Glutamatergic neuron (in vitro differentiated cells): Measurements from ENCODE around the gene CNTNAP2. TPM values are rescaled to one million over a fixed set of nuclear protein-coding genes. Genes with fewer than 3 reads are reported as not detected.

Experiments used
- DNase-seq: peaks from one replicate; pipeline ENCODE4 v3.0.0; 2022
- H3K27ac Mint-ChIP-seq: one replicate; pipeline ENCODE4 v1.8.0; 2020; ENCODE audit warnings: mild to moderate bottlenecking, mixed read lengths, inconsistent platforms; ENCODE audit not compliant: unreplicated experiment
- H3K27me3 Mint-ChIP-seq: one replicate; pipeline ENCODE4 v1.8.0; 2020; ENCODE audit warnings: mild to moderate bottlenecking, moderate library complexity, mixed read lengths, inconsistent platforms; ENCODE audit not compliant: unreplicated experiment
- H3K36me3 Mint-ChIP-seq: one replicate; pipeline ENCODE4 v1.8.0; 2020; ENCODE audit warnings: mild to moderate bottlenecking, mixed read lengths, inconsistent platforms; ENCODE audit not compliant: unreplicated experiment
- H3K4me1 Mint-ChIP-seq: one replicate; pipeline ENCODE4 v1.8.0; 2020; ENCODE audit warnings: mild to moderate bottlenecking, low read depth, mixed read lengths, inconsistent platforms; ENCODE audit not compliant: unreplicated experiment
- H3K4me3 Mint-ChIP-seq: one replicate; pipeline ENCODE4 v1.8.0; 2020; ENCODE audit warnings: mild to moderate bottlenecking, mixed read lengths, inconsistent platforms; ENCODE audit not compliant: unreplicated experiment
- H3K9me3 Mint-ChIP-seq: one replicate; pipeline ENCODE4 v1.8.0; 2020; ENCODE audit warnings: mild to moderate bottlenecking, moderate library complexity, mixed read lengths, inconsistent platforms; ENCODE audit not compliant: unreplicated experiment
- CTCF ChIP-seq: fragments of 200-600 bp; sonication (generic); IDR thresholded peaks from one replicate; pipeline ENCODE4 v1.5.0; 2021; ENCODE audit not compliant: partially characterized antibody, unreplicated experiment
- total RNA-seq: library from RNA; stranded (reverse); fragmentation: NEBNext Ultra II Directional; extraction: Animal tissue kit (Norgen Biotek cat#: 25700); gene quantifications from one replicate; pipeline ENCODE4 v1.2.1, GENCODE V29; 2021; ENCODE audit not compliant: unreplicated experiment

The CNTNAP2 gene
- total RNA-seq, 1 donor from 2014 or later = 25.8 TPM

- no peak overlapping the region for H3K4me3 Mint-ChIP-seq
- no peak for TF ChIP-seq CTCF
- no peaks in the 10 kb centered on the region for H3K4me1 Mint-ChIP-seq
- no peak for DNase-seq
- H3K36me3 Mint-ChIP-seq = no peaks in the 10 kb centered on the region
- H3K27ac Mint-ChIP-seq = no peak overlapping the region
- no peaks in the 10 kb centered on the region for H3K27me3 Mint-ChIP-seq
- no peaks in the 10 kb centered on the region for H3K9me3 Mint-ChIP-seq
Measured at GRCh38 chr7:148174376-148174775, 2057.8 kb downstream of the CNTNAP2 start.

- no peak for TF ChIP-seq CTCF
- Mint-ChIP-seq H3K27me3 (no peaks in the 10 kb centered on the region), H3K4me3 (no peak overlapping the region), H3K9me3 (no peaks in the 10 kb centered on the region), H3K27ac (no peak overlapping the region), H3K4me1 (no peaks in the 10 kb centered on the region), H3K36me3 (no peaks in the 10 kb centered on the region)
- DNase-seq = no peak
Measured at GRCh38 chr7:148175512-148175911, 2058.9 kb downstream of the CNTNAP2 start.

- no peak for TF ChIP-seq CTCF
- Mint-ChIP-seq H3K36me3 (no peaks in the 10 kb centered on the region), H3K4me3 (no peak overlapping the region), H3K27ac (no peak overlapping the region), H3K4me1 (no peaks in the 10 kb centered on the region), H3K27me3 (no peaks in the 10 kb centered on the region), H3K9me3 (no peaks in the 10 kb centered on the region)
- DNase-seq = no peak
Measured at GRCh38 chr7:148177972-148178371, 2061.4 kb downstream of the CNTNAP2 start.

- TF ChIP-seq CTCF = no peak
- DNase-seq = no peak
- H3K27ac Mint-ChIP-seq = no peak overlapping the region
- no peak overlapping the region for H3K4me3 Mint-ChIP-seq
- no peaks in the 10 kb centered on the region for H3K36me3 Mint-ChIP-seq
- no peaks in the 10 kb centered on the region for H3K9me3 Mint-ChIP-seq
- no peaks in the 10 kb centered on the region for H3K4me1 Mint-ChIP-seq
- H3K27me3 Mint-ChIP-seq = no peaks in the 10 kb centered on the region
Measured at GRCh38 chr7:148180075-148180474, 2063.5 kb downstream of the CNTNAP2 start.

GRCh38 chr7:148182264-148182663 lies 2065.7 kb downstream of the CNTNAP2 start:
- no peak for TF ChIP-seq CTCF
- Mint-ChIP-seq H3K4me1 (no peaks in the 10 kb centered on the region), H3K9me3 (no peaks in the 10 kb centered on the region), H3K4me3 (no peak overlapping the region), H3K36me3 (no peaks in the 10 kb centered on the region), H3K27ac (no peak overlapping the region), H3K27me3 (no peaks in the 10 kb centered on the region)
- DNase-seq = no peak
